ENCODE measurements around the gene KRT5.

KRT5 gene

GRCh38 chr12:52542157-52542556 is 22.0 kb upstream of the KRT5 start:
- H3K36me3 ChIP-seq, result no peaks in the 10 kb centered on the region
- peaks cover under 1% of the 10 kb centered on the region for H3K27me3 ChIP-seq
- H3K4me1 ChIP-seq (ENCODE audit: control insufficient read depth in 1 of 2, insufficient read depth in 1 of 2, low read depth in 1 of 2, low read length in 1 of 2), result no peaks in the 10 kb centered on the region
- no peak for TF ChIP-seq CTCF (IDR thresholded peaks at IDR 0.05)
- H3K27ac ChIP-seq, result no peak overlapping the region
- H3K9me3 ChIP-seq, result no peaks in the 10 kb centered on the region
- H3K4me3 ChIP-seq (ENCODE audit: low read depth in 1 of 2, low read length in 1 of 2), result no peak overlapping the region

- Histone ChIP-seq H3K4me3 (ENCODE audit: low read depth in 1 of 2, low read length in 1 of 2) (no peak overlapping the region), H3K27me3 (peaks cover 3% of the 10 kb centered on the region), H3K27ac (no peak overlapping the region), H3K36me3 (no peaks in the 10 kb centered on the region), H3K4me1 (ENCODE audit: control insufficient read depth in 1 of 2, insufficient read depth in 1 of 2, low read depth in 1 of 2, low read length in 1 of 2) (no peaks in the 10 kb centered on the region), H3K9me3 (no peaks in the 10 kb centered on the region)
- no peak for TF ChIP-seq CTCF (IDR thresholded peaks at IDR 0.05)
Measured at GRCh38 chr12:52541709-52542108, 21.5 kb upstream of the KRT5 start.

GRCh38 chr12:52540531-52540930 is 20.3 kb upstream of the KRT5 start:
- TF ChIP-seq CTCF (IDR thresholded peaks at IDR 0.05), result no peak
- no peaks in the 10 kb centered on the region for H3K36me3 ChIP-seq
- H3K4me1 ChIP-seq (ENCODE audit: control insufficient read depth in 1 of 2, insufficient read depth in 1 of 2, low read depth in 1 of 2, low read length in 1 of 2), result no peaks in the 10 kb centered on the region
- H3K27me3 ChIP-seq, result peaks cover 3% of the 10 kb centered on the region
- H3K27ac ChIP-seq, result no peak overlapping the region
- H3K4me3 ChIP-seq (ENCODE audit: low read depth in 1 of 2, low read length in 1 of 2), result no peak overlapping the region
- H3K9me3 ChIP-seq, result no peaks in the 10 kb centered on the region

- no peaks in the 10 kb centered on the region for H3K36me3 ChIP-seq
- H3K27me3 ChIP-seq, result peaks cover 3% of the 10 kb centered on the region
- no peak for TF ChIP-seq CTCF (IDR thresholded peaks at IDR 0.05)
- no peaks in the 10 kb centered on the region for H3K9me3 ChIP-seq
- H3K4me3 ChIP-seq (ENCODE audit: low read depth in 1 of 2, low read length in 1 of 2), result no peak overlapping the region
- no peaks in the 10 kb centered on the region for H3K4me1 ChIP-seq (ENCODE audit: control insufficient read depth in 1 of 2, insufficient read depth in 1 of 2, low read depth in 1 of 2, low read length in 1 of 2)
- no peak overlapping the region for H3K27ac ChIP-seq
Measured at GRCh38 chr12:52539821-52540173, 19.6 kb upstream of the KRT5 start.

- Histone ChIP-seq H3K36me3 (no peaks in the 10 kb centered on the region), H3K27me3 (peaks cover 3% of the 10 kb centered on the region), H3K27ac (no peak overlapping the region), H3K9me3 (no peaks in the 10 kb centered on the region), H3K4me1 (ENCODE audit: control insufficient read depth in 1 of 2, insufficient read depth in 1 of 2, low read depth in 1 of 2, low read length in 1 of 2) (no peaks in the 10 kb centered on the region), H3K4me3 (ENCODE audit: low read depth in 1 of 2, low read length in 1 of 2) (no peak overlapping the region)
- no peak for TF ChIP-seq CTCF (IDR thresholded peaks at IDR 0.05)
Measured at GRCh38 chr12:52539083-52539820, 19.1 kb upstream of the KRT5 start.

Measured in neutrophil (primary cell).